Posterior cingulate gyrus (tissue), 11 donors: ENCODE results near the gene ABCA12.

Experiments
- DNase-seq, 10 donors: peaks; one replicate each; pipeline versions ENCODE4 v3.0.0 to v3.0.0-alpha.2; 2020 to 2021; ENCODE audit warnings: mixed read lengths in 3 of 10
- intact Hi-C: fragments of 100-400 bp; cut with DNase I; formaldehyde crosslinking; loops from one replicate; pipeline ENCODE4 v1.15.1; 2023

The ABCA12 gene

GRCh38 chr2:214989187-214989586, 149.2 kb downstream of the ABCA12 start:
- intact Hi-C loops, result no loop called here

GRCh38 chr2:214987261-214987660, 151.2 kb downstream of the ABCA12 start:
- no peak for DNase-seq
- intact Hi-C loops, result no loop called here

More at GRCh38 chr2:214989187-214989586, 149.2 kb downstream of the ABCA12 start:
- no peak for DNase-seq

- intact Hi-C loops, result no loop called here
- DNase-seq, result no peak
Observed at GRCh38 chr2:214985619-214986018, 152.8 kb downstream of the ABCA12 start.

- intact Hi-C loops, result no loop called here
- no peak for DNase-seq
Observed at GRCh38 chr2:214966420-214966819, 172.0 kb downstream of the ABCA12 start.

GRCh38 chr2:214960677-214961076, 177.7 kb downstream of the ABCA12 start:
- DNase-seq, result no peak
- intact Hi-C loops, result no loop called here

GRCh38 chr2:214946949-214947348, 191.5 kb downstream of the ABCA12 start:
- intact Hi-C loops, result no loop called here
- DNase-seq, result no peak

GRCh38 chr2:214934006-214934405, 204.4 kb downstream of the ABCA12 start:
- intact Hi-C loops, result no loop called here
- no peak for DNase-seq

- DNase-seq, result no peak
- intact Hi-C loops, result no loop called here
Observed at GRCh38 chr2:214904634-214905033, 233.8 kb downstream of the ABCA12 start.

GRCh38 chr2:214904176-214904575, 234.2 kb downstream of the ABCA12 start:
- intact Hi-C loops, result no loop called here
- DNase-seq, result no peak

GRCh38 chr2:214902286-214902685, 236.1 kb downstream of the ABCA12 start:
- no peak for DNase-seq
- intact Hi-C loops, result no loop called here

- intact Hi-C loops, result no loop called here
- no peak for DNase-seq
Observed at GRCh38 chr2:214899751-214900150, 238.7 kb downstream of the ABCA12 start.

- intact Hi-C loops, result no loop called here
- no peak for DNase-seq
Observed at GRCh38 chr2:214896274-214896673, 242.2 kb downstream of the ABCA12 start.

- intact Hi-C loops, result no loop called here
- DNase-seq, result no peak
Observed at GRCh38 chr2:214895469-214895868, 243.0 kb downstream of the ABCA12 start.

GRCh38 chr2:214889301-214889700, 249.1 kb downstream of the ABCA12 start:
- no peak for DNase-seq
- intact Hi-C loops, result no loop called here

GRCh38 chr2:214881647-214882202, 256.7 kb downstream of the ABCA12 start:
- intact Hi-C loops, result no loop called here
- DNase-seq, result no peak
